ENCODE data around the gene TCERG1L. TPM values are rescaled to one million over a fixed set of nuclear protein-coding genes. Genes with fewer than 3 reads are reported as not detected.

TCERG1L gene
- total and polyA plus RNA-seq, 2 experiments from 2014 or later: 0.47 to 0.73 TPM

DNA sequence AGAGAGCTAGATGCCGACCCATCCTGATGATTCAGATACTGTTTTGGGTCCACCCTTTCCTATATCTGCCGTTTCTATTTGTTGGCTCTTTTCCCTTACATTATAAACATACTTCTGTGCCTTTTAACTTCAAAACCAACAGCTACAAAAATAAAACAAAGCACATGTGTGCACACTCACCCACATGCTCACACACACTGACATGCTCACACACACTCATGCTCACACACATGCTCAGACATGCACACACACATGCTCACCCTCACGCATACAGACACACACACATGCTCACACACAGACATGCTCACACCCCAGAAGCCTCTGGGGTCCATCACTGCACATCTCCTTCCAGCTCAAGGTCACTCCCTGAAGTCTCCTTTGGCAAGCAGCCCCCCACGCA lies 88.1 kb downstream of the TCERG1L start:
- Histone ChIP-seq H3K4me2 (no peak overlapping the region), H3K27ac (no peak overlapping the region), H3K4me3 (no peak overlapping the region), H3K27me3 (no peaks in the 10 kb centered on the region), H4K20me1 (ENCODE audit: insufficient read depth, poor library complexity, severe bottlenecking) (no peaks in the 10 kb centered on the region), H3K79me2 (no peaks in the 10 kb centered on the region), H3K9me2 (replicated peaks; ENCODE audit: insufficient read depth) (no peaks in the 10 kb centered on the region), H3K36me3 (replicated peaks; ENCODE audit: insufficient read depth, low read depth) (no peaks in the 10 kb centered on the region), H3K9me3 (ENCODE audit: low read depth) (no peaks in the 10 kb centered on the region), H2AFZ (no peak overlapping the region), H3K4me1 (ENCODE audit: insufficient read depth) (no peaks in the 10 kb centered on the region)
- WGBS (ENCODE audit: low lambda C conversion rate, missing lambda C conversion rate): 73% methylated on average over 3 of the region's 4 CpGs
- TF ChIP-seq EZH2 (IDR thresholded peaks at IDR 0.05; ENCODE audit: borderline replicate concordance) (no peak), EZH2phosphoT487 (IDR thresholded peaks at IDR 0.05; ENCODE audit: low read depth, severe bottlenecking, unreplicated experiment) (no peak)
- TF ChIP-seq, protein P1, sequence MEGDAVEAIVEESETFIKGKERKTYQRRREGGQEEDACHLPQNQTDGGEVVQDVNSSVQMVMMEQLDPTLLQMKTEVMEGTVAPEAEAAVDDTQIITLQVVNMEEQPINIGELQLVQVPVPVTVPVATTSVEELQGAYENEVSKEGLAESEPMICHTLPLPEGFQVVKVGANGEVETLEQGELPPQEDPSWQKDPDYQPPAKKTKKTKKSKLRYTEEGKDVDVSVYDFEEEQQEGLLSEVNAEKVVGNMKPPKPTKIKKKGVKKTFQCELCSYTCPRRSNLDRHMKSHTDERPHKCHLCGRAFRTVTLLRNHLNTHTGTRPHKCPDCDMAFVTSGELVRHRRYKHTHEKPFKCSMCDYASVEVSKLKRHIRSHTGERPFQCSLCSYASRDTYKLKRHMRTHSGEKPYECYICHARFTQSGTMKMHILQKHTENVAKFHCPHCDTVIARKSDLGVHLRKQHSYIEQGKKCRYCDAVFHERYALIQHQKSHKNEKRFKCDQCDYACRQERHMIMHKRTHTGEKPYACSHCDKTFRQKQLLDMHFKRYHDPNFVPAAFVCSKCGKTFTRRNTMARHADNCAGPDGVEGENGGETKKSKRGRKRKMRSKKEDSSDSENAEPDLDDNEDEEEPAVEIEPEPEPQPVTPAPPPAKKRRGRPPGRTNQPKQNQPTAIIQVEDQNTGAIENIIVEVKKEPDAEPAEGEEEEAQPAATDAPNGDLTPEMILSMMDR (IDR thresholded peaks at IDR 0.05; ENCODE audit: poor library complexity): no peak
- no peak for DNase-seq (ENCODE audit: low spot score)

DNA sequence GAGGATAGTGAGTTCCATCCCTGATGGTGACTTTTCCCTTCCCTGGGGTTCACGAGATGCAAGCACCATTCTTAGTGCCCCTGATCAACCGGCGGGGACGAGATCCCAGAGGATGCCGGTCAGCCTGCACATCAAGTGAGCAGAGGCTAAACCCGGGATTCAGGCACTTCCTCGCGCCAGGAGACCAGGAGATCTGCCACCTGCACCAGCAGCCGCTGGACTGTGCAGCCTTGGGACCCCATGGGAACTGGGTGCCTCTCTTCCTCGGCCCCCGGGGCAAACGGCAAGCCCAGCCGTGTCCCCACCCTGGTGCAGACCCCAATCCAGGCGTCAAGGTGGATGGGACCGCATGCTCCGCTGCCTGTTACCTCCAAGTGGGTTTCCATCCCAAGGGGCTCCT lies 88.5 kb downstream of the TCERG1L start:
- Histone ChIP-seq H3K79me2 (no peaks in the 10 kb centered on the region), H3K4me3 (no peak overlapping the region), H4K20me1 (ENCODE audit: insufficient read depth, poor library complexity, severe bottlenecking) (no peaks in the 10 kb centered on the region), H3K4me2 (no peak overlapping the region), H3K36me3 (replicated peaks; ENCODE audit: insufficient read depth, low read depth) (no peaks in the 10 kb centered on the region), H3K9me3 (ENCODE audit: low read depth) (no peaks in the 10 kb centered on the region), H3K9me2 (replicated peaks; ENCODE audit: insufficient read depth) (no peaks in the 10 kb centered on the region), H3K27ac (no peak overlapping the region), H3K27me3 (no peaks in the 10 kb centered on the region), H3K4me1 (ENCODE audit: insufficient read depth) (no peaks in the 10 kb centered on the region), H2AFZ (no peak overlapping the region)
- no peak for TF ChIP-seq EZH2phosphoT487 (IDR thresholded peaks at IDR 0.05; ENCODE audit: low read depth, severe bottlenecking, unreplicated experiment)
- TF ChIP-seq, protein P1 (IDR thresholded peaks at IDR 0.05; ENCODE audit: poor library complexity): no peak
- TF ChIP-seq EZH2 (IDR thresholded peaks at IDR 0.05; ENCODE audit: borderline replicate concordance): no peak
- WGBS (ENCODE audit: low lambda C conversion rate, missing lambda C conversion rate): 96% methylated on average over 16 of the region's 16 CpGs
- DNase-seq (ENCODE audit: low spot score): no peak

DNA sequence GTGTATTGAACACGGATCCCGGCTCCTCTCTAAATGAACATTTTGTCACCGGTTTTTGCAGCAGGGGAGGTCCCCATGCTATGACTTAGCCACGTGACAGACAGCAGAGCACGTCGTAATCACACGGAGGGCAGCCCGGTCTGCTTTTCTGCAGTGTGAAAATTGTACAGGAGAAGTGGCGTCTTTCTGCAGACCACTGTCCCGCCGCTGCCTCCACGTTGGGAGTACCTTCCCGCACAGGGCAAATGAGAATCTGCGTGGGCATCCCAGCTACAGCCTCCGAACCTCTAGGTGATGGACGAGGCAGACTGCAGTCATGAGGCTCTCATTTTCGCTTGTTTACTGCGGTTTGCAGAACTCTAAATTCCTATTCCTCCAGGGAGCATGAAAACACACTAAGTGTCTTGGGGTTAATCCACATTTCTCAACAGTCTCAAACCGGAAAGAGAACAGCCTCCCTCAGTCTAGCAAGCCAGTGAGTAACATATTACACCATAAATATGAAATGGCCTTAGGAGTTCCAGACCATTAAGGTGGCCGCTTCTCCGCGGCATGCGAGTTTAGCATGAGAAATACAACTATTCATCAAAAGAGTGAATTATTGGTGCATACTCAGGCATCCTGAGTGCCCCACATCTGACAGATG lies 89.8 kb downstream of the TCERG1L start:
- Histone ChIP-seq H3K36me3 (replicated peaks; ENCODE audit: insufficient read depth, low read depth) (no peaks in the 10 kb centered on the region), H3K4me3 (no peak overlapping the region), H2AFZ (no peak overlapping the region), H3K9me3 (ENCODE audit: low read depth) (no peaks in the 10 kb centered on the region), H3K27ac (no peak overlapping the region), H3K79me2 (no peaks in the 10 kb centered on the region), H3K9me2 (replicated peaks; ENCODE audit: insufficient read depth) (no peaks in the 10 kb centered on the region), H4K20me1 (ENCODE audit: insufficient read depth, poor library complexity, severe bottlenecking) (no peaks in the 10 kb centered on the region), H3K4me1 (ENCODE audit: insufficient read depth) (no peaks in the 10 kb centered on the region), H3K27me3 (no peaks in the 10 kb centered on the region), H3K4me2 (no peak overlapping the region)
- TF ChIP-seq, protein P1 (IDR thresholded peaks at IDR 0.05; ENCODE audit: poor library complexity): no peak
- no peak for TF ChIP-seq EZH2phosphoT487 (IDR thresholded peaks at IDR 0.05; ENCODE audit: low read depth, severe bottlenecking, unreplicated experiment)
- TF ChIP-seq EZH2 (IDR thresholded peaks at IDR 0.05; ENCODE audit: borderline replicate concordance): no peak
- 85% methylated on average over 23 of the region's 23 CpGs for WGBS (ENCODE audit: low lambda C conversion rate, missing lambda C conversion rate)
- DNase-seq (ENCODE audit: low spot score): no peak
